ENCODE results near the gene PILRB.

DNA sequence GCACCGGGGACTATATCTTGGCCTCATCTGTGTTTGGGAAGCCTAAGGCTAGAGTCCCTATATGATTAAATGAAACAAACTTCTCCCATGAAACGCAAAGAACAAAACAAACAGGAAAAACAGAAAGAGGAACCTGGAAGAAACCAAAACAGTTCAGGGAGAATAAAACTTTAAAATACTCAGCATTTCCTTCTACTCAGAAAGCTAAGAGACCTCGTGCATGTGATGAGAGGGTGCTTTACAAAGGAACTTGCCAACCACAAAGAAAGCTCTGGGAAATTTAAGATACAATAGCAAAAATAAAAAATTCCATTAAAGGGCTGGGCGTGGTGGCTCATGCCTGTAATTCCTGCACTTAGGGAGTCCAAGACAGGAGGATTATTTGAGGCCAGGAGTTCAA, 22.3 kb downstream of the PILRB start:
- no peak for TF ChIP-seq POLR2A (IDR thresholded peaks at IDR 0.05; ENCODE audit: low read length)
- TF ChIP-seq GATA1 (IDR thresholded peaks at IDR 0.05; ENCODE audit: low read depth, low read length) = no peak

Measured in erythroblast (primary cell).